HG03565 (cell line): Measurements from ENCODE around the gene C2orf74.

Source experiments
- ATAC-seq: cut with Tn5 transposase; IDR thresholded peaks from one replicate; pipeline ENCODE4 v1.9.1; 2021; ENCODE audit warnings: mild to moderate bottlenecking, moderate library complexity; ENCODE audit not compliant: unreplicated experiment

The C2orf74 gene

DNA sequence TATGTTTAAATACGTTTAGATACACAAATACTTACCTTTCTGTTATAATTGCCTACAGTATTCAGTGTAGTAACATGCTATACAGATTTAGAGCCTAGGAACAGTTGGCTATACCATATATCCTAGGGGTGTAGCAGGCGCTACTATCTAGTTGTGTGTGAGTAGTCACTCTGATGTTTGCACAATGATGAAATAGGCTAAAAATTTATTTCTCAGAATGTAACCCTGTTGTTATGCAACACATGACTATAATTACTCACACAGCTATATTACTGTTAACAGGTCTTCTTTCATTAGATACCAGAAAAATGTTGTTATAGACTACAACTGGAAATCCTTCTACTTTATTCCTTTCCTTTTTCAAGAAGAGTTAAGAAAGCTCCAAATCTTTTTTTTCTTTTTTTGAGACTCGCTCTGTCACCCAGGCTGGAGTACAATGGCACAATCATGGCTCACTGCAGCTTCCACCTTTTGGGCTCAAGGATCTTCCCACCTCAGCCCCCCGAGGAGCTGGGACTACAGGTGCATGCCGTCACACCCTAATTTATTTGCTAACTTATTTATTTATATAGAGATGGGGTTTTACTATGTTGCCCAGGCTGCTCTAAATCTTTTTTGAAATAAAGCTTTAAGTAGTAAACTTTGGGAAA is 48.5 kb downstream of the C2orf74 start:
- ATAC-seq, result no peak

DNA sequence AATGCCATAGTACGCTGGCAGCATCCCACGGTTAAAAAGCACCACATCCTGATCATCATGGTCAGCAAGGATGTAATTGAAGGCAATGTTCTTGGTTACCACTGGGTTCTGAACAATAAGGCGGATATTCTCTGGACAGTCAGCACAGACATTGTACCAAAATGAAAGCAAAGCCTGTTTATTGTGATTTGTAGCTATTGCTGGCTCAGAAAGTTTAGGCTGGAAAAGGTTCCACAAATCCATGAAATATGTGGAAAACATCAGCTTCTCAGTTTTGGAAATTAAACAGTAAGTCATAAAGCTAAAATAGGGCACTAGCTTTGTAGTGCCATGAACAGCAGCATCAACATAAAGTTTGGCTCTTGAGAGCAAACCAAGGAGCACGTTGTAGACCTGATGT is 52.2 kb downstream of the C2orf74 start:
- ATAC-seq, result no peak
